Erythroblast (primary cell): ENCODE results near the gene IGHMBP2.
"Not testable (repeated sequence)": the region's sequence is repeated elsewhere in the genome, so short reads cannot be mapped to it uniquely, and the experiment has no call there.

Experiments used
- DNase-seq, 2 experiments: peaks; one replicate each; lab custom pipeline; 2025; lab: John Stamatoyannopoulos, UW
- GATA1 ChIP-seq: IDR thresholded peaks from 2 replicates; pipeline ENCODE4 v1.6.1; 2011; ENCODE audit warnings: low read depth, mild to moderate bottlenecking, control low read depth, low read length, moderate library complexity
- POLR2A ChIP-seq: IDR thresholded peaks from 2 replicates; pipeline ENCODE4 v1.6.1; 2011; ENCODE audit warnings: mild to moderate bottlenecking, low read length

IGHMBP2 gene

DNA sequence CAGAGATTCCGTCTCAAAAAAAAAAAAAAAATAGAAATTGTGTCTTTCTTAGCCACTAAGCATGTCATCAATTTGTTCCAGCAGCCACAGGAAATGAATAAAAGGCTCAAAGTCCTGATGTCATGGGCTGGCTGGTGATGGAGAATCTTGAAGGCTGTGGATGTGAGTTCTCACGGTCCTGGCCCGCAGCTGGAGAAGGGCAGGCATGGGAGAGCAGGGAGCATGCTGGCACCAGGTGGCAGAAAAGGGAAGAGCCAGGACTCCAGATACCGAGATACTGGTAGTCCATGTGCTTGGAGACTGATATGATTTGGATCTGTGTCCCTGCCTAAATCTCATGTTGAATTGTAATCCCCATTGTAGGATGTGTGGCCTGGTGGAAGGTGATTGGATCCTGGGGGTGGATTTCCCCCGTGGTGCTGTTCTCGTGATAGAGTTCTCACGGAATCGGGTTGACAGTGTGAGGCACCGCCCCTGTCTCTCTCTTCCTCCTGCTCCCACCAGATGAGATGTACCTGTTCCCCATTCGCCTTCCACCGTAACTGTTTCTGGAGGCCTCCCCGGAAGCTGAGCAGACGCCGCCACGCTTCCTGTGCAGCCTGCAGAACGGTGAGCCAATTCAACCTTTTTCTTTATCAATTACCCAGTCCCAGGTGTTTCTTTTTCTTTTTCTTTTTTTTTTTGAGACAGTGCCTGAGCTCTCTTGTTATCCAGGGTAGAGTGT lies 59.0 kb downstream of the IGHMBP2 start:
- no peak for TF ChIP-seq POLR2A
- TF ChIP-seq GATA1 = no peak
- DNase-seq = no peak

DNA sequence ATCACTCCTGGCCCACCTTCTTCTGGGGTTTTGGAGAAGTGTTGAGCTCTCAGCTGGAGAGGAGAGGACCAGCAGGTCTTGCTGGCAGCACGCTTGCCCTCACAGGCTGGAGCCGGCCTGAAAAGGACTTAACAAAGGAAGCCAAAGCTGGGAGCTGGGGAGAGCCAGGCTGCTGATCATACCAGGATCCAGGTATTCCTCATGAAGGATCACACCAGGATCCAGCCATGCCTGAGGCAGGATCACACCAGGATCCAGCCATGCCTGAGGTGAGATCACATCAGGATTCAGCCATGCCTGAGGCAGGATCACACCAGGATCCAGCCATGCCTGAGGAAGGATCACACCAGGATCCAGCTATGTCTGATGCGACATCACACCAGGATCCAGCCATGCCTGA lies 60.1 kb downstream of the IGHMBP2 start:
- peak; percentile 9 to 13 for DNase-seq
- TF ChIP-seq GATA1 (no peak), POLR2A (no peak)

DNA sequence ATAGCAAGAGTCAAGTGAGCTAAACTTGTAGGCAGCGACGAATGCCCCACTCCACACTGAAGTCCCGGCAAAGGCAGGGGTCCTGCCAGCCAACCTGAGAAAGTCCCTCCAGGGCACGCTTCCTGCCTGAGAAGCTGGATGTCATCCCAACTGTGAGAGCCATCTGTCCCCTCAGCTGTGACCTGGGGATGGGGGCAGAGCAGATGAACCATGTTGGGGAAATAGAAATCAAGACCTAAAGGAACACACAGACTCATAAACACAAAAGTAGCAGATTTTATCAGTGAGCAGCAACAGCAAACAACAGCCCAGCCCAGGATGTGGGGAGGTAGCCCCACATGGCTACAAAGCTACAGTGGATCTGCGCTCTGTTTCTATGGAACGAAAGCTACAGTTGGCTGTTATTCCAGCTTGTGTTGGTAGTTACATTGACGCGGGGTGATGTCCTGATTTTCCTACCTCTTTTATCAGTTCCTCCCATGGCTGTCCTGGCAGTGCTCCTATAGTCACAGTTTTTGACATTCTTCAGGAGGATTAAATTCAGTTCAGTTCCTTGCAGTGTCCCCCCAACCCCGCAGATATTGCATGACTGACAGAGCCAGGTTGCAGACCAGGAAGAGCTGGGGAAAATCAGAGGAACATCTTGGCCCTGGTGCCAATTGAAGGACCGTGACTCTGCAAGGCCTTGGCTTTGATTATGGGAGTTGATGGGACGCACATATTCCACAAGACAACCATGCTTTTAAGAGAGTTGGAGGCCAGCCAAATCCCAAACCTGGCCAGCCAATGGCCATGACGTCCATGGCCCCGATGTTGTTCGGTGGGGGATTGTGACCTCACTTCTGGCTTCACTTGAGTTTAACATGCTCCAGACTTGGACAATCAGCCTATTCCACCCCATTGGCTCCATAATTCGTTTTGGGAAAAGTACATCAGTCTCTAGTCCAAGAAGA lies 62.5 kb downstream of the IGHMBP2 start:
- DNase-seq = no peak
- TF ChIP-seq GATA1 = no peak
- no peak for TF ChIP-seq POLR2A

DNA sequence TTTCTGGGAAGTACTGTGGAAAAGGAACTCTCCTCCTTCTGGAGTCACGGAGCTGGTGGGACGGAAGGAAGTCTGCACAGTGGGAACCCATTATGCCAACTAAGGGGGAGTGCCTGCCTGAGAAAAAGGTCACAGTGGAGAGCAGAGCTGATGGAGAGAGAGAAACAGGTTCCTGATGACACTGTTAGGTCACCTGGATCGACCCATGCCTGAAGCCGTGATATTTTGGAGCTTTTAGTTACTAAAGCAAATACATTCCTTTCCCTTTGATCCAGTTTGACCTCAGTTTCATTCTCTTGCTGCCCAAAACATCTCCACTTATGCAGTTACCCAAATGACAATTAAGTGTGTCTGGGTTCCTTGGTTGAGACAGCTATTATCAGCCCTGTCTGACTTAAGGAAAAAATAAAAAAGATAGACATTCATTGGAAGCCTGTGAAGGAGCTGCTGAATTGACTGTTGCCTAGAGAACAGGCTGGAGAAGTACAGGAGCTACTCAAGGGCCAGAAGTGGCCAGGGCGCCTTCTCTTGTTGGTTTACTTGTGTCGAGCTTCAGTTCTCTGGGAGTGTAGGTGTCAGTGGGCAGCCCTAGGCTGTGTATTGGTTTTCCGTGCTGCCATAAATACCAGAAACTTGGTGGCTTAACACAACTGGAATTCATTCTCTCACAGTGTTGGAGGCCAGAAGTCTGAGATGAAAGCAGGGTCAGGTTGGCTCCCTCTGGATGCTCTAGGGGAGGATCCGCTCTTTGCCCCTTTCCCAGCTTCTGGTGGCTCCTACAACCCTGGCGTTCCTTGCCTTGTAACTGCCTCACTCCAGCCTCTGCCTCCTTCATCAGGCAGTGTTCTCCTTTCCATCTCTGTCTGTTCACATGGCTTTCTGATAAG lies 63.4 kb downstream of the IGHMBP2 start:
- no peak for DNase-seq
- TF ChIP-seq GATA1 = no peak
- no peak for TF ChIP-seq POLR2A

DNA sequence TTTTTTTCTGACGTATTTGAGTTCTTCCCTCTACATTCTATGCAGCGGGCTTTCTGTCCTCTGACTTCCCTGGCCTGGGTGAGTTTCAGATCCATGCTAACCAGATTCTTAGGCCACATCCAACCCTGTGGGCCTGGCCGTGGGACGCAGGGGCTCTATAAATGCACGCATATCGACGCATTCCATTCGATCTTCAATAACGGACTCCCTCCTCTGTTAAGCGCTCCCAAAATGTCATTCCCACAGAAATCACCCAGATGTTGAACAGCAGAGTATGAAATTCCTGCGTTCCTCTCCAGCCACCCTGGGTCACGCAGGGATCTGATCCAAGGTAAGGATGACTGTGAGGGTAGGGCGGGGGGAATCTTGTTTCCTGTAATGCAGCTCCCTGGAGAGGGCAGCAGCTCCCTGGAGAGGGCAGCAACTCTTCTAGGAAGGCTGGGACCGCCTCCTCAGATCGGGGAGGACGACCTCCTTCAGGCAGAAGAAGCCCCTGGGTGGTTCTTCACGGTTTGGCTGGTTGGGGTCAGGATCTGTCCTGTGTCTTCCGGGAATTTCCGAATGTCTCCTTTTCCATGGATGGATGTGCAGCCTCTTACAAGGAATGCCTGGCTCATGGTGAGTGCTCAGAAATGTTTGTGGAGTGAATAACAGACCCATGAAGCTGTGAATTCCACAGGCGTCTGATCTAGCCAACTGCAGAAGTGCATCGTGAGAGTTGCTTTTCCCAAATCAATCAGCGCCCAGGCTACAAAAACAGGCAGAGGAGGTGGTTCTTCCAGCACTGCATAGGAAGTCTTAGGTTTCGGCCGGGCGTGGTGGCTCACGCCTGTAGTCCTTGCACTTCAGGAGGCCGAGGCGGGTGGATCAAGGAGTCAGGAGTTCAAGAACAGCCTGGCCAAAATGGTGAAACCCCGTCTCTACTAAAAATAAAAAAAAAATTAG lies 64.9 kb downstream of the IGHMBP2 start:
- TF ChIP-seq POLR2A (no peak), GATA1 (no peak)
- no peak for DNase-seq

DNA sequence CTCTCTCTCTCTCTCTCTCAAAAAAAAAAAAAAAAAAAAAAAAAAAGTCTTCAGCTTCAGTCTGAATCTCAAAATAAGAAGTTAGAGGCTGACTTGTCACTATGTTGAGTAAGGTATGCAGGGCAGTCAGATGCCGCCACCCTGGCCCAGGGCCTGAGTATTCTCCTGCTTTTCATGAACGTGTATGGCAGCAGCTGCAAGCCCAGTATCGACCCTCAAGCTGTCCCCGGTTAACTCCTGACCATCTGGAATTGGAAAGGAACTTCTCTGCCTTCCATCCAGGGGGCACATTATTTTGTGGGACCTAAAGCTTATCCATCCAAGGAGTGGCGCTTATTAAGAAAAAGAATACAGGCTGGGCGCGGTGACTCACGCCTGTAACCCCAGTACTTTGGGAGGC lies 65.7 kb downstream of the IGHMBP2 start:
- TF ChIP-seq GATA1 (no peak), POLR2A (no peak)
- no peak for DNase-seq

DNA sequence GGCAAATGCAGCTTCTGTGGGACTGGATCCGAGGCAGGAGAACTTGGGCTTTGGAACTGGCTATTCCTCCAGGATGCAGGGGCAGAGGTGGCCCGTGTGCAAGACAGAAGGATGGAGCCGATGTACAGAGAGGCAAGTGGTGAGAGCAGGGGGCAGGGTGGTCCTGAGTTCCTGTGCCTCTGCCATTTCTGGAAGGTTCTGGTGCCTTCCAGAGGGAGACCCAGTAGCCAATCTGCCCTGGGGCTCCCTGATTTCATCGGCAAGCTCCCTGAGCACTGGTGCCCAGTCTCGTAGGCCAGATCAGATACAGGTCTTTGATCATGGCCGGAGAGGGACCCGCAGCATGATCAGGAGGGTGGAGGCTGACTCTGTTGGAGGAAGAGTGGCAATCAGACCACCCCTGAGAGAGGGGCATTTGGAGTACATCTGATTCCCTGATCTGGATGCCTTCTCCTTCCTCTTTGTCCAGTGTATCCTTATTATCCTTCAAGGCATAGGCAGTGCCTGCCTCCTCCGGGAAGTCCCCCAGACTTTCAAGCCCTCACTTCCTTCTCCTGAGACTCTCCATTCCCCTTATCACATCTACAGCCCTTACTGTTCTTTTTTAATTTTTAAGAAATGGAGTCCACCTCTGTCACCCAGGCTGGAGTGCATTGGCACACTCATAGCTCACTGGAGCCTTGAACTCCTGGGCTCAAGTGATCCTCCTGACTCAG lies 67.4 kb downstream of the IGHMBP2 start:
- no peak for DNase-seq
- TF ChIP-seq GATA1 (no peak), POLR2A (no peak)

DNA sequence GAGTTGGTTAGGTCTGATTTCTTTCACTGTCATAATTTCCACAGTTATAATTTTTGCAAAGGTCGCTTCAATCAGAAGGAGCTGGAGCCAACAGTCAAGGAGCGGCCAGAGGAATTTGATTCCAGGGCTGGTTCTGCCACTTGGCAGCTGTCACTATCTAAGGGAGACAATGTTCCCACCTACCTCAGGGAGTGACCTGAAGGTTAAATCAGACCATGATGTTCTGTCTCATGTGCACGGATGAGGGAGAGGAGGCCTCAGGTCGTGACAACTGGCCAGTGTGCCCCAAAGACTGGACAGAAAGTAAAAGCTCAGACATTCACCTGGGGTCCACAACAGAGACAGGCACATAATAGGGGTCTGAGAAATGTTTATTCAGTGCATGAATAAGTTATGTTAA lies 69.5 kb downstream of the IGHMBP2 start:
- no peak for DNase-seq
- TF ChIP-seq POLR2A = no peak
- TF ChIP-seq GATA1 = no peak

DNA sequence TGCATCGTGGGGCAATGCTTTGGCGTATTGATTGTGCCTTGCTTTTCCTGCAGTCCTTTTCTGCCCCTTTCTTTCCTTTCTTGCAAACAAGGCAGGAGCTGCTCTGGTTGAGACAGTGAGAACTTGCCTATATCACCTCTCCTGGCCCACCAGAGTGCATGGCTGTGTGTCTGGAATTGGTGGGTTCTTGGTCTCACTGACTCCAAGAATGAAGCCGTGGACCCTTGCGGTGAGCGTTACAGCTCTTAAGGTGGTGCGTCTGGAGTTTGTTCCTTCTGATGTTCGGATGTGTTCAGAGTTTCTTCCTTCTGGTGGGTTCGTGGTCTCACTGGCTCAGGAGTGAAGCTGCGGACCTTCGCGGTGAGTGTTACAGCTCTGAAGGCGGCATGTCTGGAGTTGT lies 70.0 kb downstream of the IGHMBP2 start:
- DNase-seq = not testable (repeated sequence)

DNA sequence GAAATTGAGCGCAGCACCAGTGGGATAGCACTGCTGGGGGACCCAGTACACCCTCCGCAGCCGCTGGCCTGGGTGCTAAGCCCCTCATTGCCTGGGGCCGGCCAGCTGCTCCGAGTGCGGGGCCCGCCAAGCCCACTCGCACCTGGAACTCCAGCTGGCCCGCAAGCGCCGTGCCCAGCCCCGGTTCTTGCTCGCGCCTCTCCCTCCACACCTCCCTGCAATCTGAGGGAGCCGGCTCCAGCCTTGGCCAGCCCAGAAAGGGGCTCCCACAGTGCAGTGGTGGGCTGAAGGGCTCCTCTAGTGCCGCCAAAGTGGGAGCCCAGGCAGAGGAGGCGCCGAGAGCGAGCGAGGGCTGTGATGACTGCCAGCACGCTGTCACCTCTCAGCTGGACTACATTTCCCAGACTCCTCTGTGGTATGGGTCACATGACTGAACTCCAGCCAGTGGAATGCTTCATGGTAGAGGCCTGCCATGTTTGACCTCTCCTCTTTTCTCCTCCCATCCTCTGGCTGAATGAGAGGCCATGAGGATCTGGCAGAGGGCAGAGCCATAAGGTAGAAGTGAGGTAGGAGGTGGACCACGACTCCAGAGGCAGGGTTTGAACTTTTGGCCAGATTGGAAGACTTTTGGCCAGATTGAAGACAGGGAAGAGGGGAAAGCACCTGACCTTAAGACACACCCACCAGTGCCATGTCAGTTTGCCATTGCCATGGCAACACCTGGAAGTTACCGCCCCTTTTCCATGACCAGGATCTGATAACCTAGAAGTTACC lies 70.9 kb downstream of the IGHMBP2 start:
- peak; percentile 32 to 37 for DNase-seq
- no peak for TF ChIP-seq GATA1
- TF ChIP-seq POLR2A = no peak

DNA sequence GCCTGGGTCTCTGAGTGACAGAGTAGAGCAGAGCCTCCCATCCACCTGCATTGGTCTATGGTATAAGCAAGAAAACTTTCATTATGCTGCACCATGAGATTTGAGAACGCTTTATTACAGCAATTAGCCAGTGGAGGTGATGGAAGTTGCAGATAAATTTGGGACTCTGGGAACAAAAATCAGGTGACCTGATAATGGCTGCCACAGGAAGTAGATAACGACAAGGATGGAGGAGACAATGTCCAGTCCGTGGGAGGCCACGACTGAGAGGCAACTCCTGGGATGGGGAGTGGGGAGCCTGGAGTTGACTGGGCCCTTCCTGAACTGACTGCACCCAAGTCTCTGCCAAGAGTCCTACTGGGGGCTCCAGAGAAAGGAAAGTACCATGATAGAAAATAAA lies 72.4 kb downstream of the IGHMBP2 start:
- no peak for DNase-seq
- TF ChIP-seq GATA1 = no peak
- no peak for TF ChIP-seq POLR2A
